GM06990 (cell line): ENCODE results near the gene KPNB1.

Experiments used
- DNase-seq: peaks from one replicate; pipeline ENCODE4 v3.0.0-alpha.2; 2011; ENCODE audit not compliant: insufficient read length; ENCODE audit errors: extremely low read depth
- H3K27me3 ChIP-seq: replicated peaks from 2 replicates; pipeline ENCODE4 v1.6.0; 2011; ENCODE audit warnings: low read length; ENCODE audit not compliant: control insufficient read depth, insufficient read depth
- H3K36me3 ChIP-seq: 2 replicates; pipeline ENCODE4 v1.5.1; 2011; ENCODE audit warnings: low read length; ENCODE audit not compliant: control insufficient read depth, insufficient read depth
- H3K4me3 ChIP-seq: replicated peaks from 2 replicates; pipeline ENCODE4 v1.5.1; 2011; ENCODE audit warnings: low read depth, mild to moderate bottlenecking, control low read depth, low read length
- TF ChIP-seq, protein P1 (sequence below): IDR thresholded peaks from 2 replicates; pipeline ENCODE4 v1.5.1; 2011; ENCODE audit warnings: low read length, control low read depth, mild to moderate bottlenecking, inconsistent platforms; ENCODE audit not compliant: insufficient read depth, poor library complexity, severe bottlenecking

Gene KPNB1

DNA sequence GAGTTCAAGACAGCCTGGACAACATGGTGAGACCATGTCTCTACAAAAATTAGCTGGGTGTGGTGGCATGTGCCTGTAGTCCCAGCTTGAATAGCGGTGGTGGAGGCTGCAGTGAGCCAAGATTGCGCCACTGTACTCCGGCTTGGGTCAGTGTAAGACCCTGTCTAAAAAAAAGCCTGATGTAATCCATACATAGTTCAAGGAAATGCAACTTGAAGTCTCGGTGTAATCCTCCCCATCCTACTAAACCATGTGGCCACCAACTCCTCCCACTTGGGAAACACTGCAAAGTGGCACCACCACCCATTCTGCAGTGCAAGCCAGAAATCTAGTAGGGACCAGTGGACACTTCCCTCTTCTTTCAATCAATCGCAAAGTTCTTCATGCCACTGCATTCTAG is 5.4 kb upstream of the KPNB1 start:
- no peak overlapping the region for H3K4me3 ChIP-seq
- H3K36me3 ChIP-seq = no peaks in the 10 kb centered on the region
- TF ChIP-seq, protein P1, sequence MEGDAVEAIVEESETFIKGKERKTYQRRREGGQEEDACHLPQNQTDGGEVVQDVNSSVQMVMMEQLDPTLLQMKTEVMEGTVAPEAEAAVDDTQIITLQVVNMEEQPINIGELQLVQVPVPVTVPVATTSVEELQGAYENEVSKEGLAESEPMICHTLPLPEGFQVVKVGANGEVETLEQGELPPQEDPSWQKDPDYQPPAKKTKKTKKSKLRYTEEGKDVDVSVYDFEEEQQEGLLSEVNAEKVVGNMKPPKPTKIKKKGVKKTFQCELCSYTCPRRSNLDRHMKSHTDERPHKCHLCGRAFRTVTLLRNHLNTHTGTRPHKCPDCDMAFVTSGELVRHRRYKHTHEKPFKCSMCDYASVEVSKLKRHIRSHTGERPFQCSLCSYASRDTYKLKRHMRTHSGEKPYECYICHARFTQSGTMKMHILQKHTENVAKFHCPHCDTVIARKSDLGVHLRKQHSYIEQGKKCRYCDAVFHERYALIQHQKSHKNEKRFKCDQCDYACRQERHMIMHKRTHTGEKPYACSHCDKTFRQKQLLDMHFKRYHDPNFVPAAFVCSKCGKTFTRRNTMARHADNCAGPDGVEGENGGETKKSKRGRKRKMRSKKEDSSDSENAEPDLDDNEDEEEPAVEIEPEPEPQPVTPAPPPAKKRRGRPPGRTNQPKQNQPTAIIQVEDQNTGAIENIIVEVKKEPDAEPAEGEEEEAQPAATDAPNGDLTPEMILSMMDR = no peak
- DNase-seq = no peak
- H3K27me3 ChIP-seq = no peaks in the 10 kb centered on the region

DNA sequence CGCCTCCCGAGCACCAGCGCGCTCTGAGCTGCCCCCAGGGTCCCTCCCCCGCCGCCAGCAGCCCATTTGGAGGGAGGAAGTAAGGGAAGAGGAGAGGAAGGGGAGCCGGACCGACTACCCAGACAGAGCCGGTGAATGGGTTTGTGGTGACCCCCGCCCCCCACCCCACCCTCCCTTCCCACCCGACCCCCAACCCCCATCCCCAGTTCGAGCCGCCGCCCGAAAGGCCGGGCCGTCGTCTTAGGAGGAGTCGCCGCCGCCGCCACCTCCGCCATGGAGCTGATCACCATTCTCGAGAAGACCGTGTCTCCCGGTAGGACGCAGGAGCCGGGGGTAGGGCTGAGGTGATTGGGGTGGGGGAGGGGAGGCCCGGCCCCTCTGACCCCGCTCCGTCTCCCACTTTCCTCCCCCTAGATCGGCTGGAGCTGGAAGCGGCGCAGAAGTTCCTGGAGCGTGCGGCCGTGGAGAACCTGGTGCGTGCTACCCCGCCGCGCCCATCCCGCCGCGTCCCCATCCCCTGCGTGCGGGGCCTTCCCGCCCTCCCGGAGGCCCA is 329 bp downstream of the KPNB1 start:
- Histone ChIP-seq H3K4me3 (peak overlapping the region; percentile 92), H3K27me3 (no peaks in the 10 kb centered on the region), H3K36me3 (peaks cover 11% of the 10 kb centered on the region)
- DNase-seq = no peak
- TF ChIP-seq, protein P1 = no peak

GRCh38 chr17:47650525-47651522 is 1.1 kb downstream of the KPNB1 start:
- peak; percentile 96 for DNase-seq
- Histone ChIP-seq H3K4me3 (peak overlapping the region; percentile 92), H3K27me3 (no peaks in the 10 kb centered on the region), H3K36me3 (peaks cover 17% of the 10 kb centered on the region)
- TF ChIP-seq, protein P1 = no peak

- peaks cover 19% of the 10 kb centered on the region for H3K36me3 ChIP-seq
- no peak for DNase-seq
- TF ChIP-seq, protein P1 = no peak
- H3K27me3 ChIP-seq = no peaks in the 10 kb centered on the region
- peak overlapping the region; percentile 79 for H3K4me3 ChIP-seq
Measured at GRCh38 chr17:47651704-47652103, 2.0 kb downstream of the KPNB1 start.

- TF ChIP-seq, protein P1 = no peak
- Histone ChIP-seq H3K36me3 (peaks cover 24% of the 10 kb centered on the region), H3K4me3 (no peak overlapping the region), H3K27me3 (no peaks in the 10 kb centered on the region)
- DNase-seq = no peak
Measured at GRCh38 chr17:47652570-47652969, 2.9 kb downstream of the KPNB1 start.
